ENCODE data around the gene PRPSAP2.

Gene PRPSAP2

DNA sequence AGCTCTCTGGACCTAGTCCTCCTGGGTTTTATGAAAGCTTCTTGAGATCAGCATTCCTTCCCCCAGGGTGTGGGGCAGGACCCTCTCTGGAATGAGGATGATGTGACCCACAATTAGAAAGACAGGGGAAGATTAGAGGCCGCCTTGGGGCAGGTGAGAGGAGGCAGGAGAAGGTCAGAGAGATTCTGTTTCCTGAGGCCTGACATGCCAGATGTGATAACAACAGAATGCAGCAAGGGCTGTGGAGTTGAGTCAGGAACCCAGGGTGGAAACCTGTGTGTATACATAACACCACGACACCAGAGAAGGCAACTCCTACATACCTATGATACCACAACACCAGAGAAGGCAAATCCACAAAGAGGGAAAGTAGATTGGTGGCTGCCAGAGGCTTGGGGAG is 88.6 kb downstream of the PRPSAP2 start:
- DNase-seq (ENCODE audit: low read depth), result peak; percentile 21
- no peak overlapping the region for H3K4me3 ChIP-seq (ENCODE audit: low read depth, low read length)
- TF ChIP-seq, protein P1, sequence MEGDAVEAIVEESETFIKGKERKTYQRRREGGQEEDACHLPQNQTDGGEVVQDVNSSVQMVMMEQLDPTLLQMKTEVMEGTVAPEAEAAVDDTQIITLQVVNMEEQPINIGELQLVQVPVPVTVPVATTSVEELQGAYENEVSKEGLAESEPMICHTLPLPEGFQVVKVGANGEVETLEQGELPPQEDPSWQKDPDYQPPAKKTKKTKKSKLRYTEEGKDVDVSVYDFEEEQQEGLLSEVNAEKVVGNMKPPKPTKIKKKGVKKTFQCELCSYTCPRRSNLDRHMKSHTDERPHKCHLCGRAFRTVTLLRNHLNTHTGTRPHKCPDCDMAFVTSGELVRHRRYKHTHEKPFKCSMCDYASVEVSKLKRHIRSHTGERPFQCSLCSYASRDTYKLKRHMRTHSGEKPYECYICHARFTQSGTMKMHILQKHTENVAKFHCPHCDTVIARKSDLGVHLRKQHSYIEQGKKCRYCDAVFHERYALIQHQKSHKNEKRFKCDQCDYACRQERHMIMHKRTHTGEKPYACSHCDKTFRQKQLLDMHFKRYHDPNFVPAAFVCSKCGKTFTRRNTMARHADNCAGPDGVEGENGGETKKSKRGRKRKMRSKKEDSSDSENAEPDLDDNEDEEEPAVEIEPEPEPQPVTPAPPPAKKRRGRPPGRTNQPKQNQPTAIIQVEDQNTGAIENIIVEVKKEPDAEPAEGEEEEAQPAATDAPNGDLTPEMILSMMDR (conservative IDR thresholded peaks at IDR 0.05; ENCODE audit: low read depth, low read length), result no peak

DNA sequence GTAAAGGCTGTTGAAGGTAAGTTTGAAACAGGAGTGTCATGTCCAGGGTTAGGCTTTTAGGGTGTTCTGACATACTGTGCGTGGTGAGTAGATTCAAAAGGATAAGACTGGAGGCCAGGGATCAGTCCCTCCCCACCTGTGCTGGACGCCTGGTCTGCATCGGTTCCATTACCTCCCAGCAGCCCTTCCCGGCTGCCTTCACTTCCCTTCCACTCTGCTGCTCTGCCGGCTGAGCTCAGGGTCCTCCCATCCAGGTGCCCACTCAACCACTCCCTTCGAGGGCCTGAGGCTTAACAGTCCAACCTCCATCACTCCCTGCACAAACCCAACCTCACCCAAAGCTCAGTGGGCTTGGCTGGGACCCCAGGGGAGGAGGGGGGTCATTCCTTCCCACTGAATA is 89.9 kb downstream of the PRPSAP2 start:
- no peak for DNase-seq (ENCODE audit: low read depth)
- TF ChIP-seq, protein P1 (conservative IDR thresholded peaks at IDR 0.05; ENCODE audit: low read depth, low read length), result no peak
- H3K4me3 ChIP-seq (ENCODE audit: low read depth, low read length), result no peak overlapping the region

DNA sequence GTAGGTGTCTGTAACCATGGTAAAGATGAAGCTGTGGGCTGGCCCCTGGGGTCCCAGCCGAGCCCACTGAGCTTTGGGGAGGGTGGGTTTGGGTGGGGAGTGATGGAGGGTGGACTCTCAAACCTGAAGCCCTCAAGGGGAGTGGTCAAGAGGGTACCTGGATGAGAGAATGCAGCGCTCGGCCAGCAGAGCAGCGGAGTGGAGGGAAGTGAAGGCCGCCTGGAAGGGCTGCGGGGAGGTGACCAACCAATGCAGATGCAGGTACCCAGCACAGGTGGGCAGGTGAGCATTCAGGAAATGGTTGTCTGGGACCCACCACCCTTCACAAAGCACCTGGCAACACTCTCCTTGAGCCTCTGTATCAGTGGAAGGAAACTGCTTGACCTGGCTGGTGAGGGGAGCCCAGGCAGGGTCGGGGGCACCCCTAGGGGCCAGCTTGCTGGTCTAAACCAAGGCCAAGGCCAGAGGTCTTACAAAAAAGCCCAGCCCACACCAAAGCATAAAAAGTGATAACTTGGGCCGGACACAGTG is 90.6 kb downstream of the PRPSAP2 start:
- no peak for DNase-seq (ENCODE audit: low read depth)

DNA sequence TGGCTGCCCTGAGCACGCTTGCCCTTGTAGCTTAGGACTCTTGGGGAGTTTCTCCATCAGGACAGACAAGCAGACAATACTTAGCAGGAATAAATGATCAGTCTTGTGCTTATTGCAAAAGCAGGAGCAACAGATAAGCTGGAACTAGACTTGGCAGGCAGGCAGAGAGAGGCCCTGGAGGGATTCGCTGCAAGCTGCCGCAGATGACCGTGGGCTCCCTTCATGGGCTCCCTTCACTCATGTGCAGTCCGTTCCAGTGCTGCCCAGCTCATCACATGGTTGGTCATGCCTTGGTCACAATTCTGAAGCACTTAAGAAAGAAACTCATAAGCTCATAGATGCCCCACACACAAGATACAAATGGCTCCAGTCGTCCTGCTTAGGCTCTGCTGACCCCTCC is 91.6 kb downstream of the PRPSAP2 start:
- no peak overlapping the region for H3K4me3 ChIP-seq (ENCODE audit: low read depth, low read length)
- DNase-seq (ENCODE audit: low read depth), result peak; percentile 40
- TF ChIP-seq, protein P1 (conservative IDR thresholded peaks at IDR 0.05; ENCODE audit: low read depth, low read length), result no peak

More for the DNA sequence above, 90.6 kb downstream of the PRPSAP2 start:
- TF ChIP-seq, protein P1 (conservative IDR thresholded peaks at IDR 0.05; ENCODE audit: low read depth, low read length), result no peak
- H3K4me3 ChIP-seq (ENCODE audit: low read depth, low read length), result no peak overlapping the region

DNA sequence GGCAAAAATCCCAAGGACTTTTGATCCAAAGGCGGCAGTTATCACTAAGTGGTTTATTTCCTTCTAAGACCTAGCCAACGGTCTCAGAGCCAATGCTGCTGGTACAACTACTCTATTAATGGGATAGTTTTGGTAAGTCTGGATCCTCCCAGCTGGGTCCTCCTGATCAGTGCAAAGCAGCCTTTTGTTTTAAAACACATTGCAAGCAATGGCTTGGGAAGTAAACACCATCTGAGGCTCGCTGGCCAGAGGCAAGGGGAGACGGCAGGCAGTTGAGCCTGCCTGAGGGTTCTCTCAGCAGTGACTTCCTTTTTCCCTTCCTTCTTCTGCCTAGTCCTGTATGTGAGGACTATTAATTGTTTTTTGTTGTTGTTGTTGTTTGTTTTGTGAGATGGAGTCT is 92.4 kb downstream of the PRPSAP2 start:
- TF ChIP-seq, protein P1 (conservative IDR thresholded peaks at IDR 0.05; ENCODE audit: low read depth, low read length), result no peak
- no peak overlapping the region for H3K4me3 ChIP-seq (ENCODE audit: low read depth, low read length)
- DNase-seq (ENCODE audit: low read depth), result no peak

DNA sequence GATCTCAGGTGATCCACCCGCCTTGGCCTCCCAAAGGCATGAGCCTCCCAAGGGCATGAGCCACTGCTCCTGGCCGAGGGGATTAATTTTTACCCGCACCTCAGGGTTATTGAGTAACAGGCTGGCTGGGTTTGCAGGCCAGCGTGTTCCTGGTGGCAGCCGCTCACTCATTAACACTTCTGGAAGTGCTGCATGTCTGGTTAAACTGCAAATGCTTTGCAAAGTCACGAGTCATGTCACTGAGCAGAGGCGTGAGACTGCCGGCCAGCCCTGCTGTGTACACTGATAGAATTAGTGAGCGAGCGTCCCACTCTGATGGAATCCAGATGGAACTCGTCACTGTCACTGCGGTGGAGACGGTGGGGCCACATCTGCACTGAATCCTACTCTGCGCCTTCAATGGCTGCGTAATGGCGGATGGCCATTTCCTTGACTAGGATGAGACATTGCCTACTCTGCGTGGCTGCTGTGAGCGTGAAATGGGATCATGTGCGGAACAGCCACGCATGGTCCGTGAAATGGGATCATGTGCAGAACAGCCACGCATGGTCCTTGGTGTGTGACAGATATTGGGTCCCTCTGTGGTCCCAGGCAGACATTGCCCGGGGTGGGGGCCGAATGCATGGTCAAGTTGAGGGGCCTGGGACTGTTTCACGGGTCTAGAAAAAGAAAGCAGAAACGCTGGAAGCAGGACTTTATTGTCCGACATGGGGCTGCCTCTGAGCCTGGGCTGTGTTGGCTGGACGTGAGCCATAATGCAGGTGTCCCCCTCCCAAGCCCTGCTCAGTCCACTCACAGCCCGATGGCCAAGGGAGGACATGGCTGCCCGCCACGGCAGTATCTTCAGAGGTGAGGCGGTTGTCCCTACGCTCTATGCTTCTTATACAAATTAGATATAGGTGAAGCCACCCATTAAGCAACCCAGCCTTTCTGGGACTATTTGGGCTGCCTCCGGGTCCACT is 93.3 kb downstream of the PRPSAP2 start:
- TF ChIP-seq, protein P1 (conservative IDR thresholded peaks at IDR 0.05; ENCODE audit: low read depth, low read length), result no peak
- no peak overlapping the region for H3K4me3 ChIP-seq (ENCODE audit: low read depth, low read length)
- no peak for DNase-seq (ENCODE audit: low read depth)
